GM21360 (cell line): ENCODE data around the gene KLHL30.
A peak's percentile ranks its signal among the peaks of the same experiment; 100 is the strongest.

ENCODE experiments used
- ATAC-seq: cut with Tn5 transposase; IDR thresholded peaks from one replicate; pipeline ENCODE4 v1.9.1; 2021; ENCODE audit warnings: mild to moderate bottlenecking, moderate library complexity; ENCODE audit not compliant: unreplicated experiment

Gene KLHL30, protein sequence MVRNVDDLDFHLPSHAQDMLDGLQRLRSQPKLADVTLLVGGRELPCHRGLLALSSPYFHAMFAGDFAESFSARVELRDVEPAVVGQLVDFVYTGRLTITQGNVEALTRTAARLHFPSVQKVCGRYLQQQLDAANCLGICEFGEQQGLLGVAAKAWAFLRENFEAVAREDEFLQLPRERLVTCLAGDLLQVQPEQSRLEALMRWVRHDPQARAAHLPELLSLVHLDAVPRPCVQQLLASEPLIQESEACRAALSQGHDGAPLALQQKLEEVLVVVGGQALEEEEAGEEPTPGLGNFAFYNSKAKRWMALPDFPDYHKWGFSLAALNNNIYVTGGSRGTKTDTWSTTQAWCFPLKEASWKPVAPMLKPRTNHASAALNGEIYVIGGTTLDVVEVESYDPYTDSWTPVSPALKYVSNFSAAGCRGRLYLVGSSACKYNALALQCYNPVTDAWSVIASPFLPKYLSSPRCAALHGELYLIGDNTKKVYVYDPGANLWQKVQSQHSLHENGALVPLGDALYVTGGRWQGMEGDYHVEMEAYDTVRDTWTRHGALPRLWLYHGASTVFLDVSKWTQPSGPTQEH

DNA sequence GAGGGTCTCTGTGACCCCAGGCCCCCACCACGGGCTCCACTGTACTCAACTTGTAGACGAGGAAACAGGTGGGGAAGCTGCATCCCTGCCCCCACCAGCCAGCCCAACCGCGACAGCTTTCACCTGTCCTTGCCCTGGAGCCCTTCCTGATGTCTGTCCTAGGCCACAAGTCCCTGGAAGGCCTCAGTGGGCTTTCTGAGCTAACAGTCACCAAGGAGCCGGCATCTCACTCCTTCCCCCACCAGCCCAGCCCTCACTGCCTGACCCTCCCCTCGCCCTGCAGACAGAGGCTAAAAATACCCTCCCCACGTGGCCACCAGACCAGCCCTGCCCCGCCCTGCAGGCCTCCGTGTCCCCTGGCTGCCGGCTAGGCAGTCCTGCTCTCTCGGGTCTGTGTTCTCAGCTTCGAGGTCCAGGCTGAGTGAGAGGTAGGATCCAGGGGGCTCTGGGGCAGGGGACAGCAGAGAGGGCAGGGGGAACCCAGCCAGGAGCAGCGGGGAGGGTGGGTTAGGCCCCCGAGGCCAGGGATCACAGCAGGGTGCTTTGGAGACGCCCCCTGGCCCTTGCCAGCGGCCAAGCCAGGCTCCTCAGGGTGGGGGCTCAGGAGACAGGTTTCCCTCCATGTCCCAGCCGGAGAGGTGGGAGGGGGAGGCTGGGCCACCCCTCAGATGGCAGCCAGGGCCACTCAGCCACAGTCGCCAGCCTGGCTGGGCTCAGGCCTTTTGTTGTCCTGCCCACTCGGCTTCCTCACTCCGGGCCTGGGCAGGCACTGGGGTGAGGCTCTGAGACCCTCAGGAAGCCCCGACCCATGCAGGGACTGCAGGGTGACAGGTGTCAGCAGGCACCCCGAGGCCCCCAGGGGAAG, at the start of gene KLHL30:
TSS of gene KLHL30 (plus strand) at position 338 of the 865 bp plus-strand sequence. CDS start 2,087 bp downstream, outside the sequence.
- ATAC-seq: no peak

DNA sequence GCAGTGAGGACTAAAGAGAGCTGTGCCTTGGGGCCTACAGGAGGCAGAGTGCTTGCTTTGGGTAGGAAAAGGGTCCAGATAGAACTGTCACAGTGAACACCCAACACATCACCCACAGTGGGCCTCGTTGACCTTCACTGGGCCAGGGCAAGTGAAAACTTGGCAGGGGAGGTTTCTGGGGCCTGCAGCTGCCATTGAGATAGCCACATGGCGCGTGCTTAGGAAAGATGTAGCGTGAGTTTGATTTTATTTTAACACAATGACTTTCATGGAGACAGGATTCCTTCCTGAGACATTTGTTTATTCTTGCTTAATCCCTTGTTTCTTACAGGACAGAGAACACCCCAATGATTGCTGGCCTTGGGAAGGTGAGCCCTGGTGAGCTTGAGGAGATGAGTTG, 47.6 kb upstream of the KLHL30 start:
- ATAC-seq: no peak

GRCh38 chr2:238091436-238092060, 46.9 kb upstream of the KLHL30 start:
- ATAC-seq: no peak

DNA sequence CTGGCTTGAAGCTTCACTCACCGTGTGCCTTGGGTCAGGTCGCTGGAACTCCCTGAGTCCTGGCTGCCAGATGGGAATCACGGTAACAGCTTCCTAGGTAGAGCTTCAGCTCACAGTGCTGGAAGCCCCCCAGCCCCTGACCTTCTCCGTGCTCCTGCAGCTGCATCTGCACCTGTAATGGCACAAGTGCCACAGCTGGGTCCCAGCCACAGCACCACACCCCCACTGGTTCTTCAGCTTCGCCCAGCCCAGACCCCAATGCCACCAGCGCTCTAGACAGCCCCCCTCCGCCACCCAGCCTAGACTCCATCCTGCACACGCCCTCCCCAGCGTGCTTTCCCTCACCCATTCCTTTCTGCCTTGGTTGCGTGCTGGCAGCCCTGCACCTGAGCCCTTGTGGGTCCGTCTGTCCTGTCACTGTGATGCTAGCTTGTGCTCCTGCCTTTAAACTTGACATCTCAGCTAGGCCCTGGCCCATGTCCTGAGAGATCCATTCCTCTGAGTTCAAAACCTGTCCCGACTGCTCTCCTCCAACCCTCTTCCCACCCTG, 45.9 kb upstream of the KLHL30 start:
- ATAC-seq: no peak

DNA sequence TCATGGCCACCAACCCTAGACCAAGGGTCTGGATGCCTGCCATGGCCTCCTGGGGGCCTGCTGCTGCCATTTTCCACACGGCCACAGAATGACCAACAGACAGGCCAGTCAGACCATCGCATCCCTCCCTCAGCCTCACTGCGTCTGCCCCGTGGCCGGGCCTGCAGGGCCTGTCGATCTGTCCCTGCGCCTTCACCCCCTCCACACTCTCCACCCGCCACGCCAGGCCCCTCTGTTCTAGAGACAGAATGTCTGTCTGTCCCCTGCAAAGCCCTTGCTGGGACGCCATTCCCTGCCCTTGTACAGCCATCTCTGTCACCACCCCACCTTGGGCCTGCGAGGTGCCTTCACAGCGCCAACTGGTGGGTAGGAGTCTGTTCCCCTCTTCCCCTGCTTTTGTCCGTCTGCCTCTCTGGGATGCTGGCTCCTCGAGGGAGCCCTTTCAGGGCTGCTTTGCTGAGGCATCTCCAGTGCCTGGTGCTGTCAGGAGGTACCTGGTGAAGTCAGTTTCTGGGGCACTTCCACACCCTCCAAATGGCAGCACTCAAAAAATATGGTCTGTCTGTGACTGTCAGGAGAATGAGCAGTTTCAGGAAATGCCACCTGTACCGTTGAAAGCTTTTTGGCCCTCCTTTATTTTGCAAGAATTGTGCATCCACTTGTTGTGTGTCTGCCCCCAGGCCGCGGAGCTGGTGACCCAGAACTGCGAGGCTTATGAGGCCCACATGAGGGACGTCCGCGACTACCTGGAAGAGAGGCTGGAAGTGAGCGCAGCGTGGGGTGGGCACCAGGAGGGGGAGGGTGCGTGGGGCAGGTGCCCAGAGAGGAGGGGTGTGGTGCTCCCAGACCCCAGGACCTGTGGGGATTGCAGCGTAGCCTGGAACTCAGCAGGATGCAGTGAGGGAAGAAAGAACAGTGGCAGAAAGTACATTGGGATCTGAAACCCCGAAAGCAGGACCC, 45.0 kb upstream of the KLHL30 start:
- no peak for ATAC-seq

- no peak for ATAC-seq
These were observed 43.9 kb upstream of the KLHL30 start for GRCh38 chr2:238094438-238095022.

GRCh38 chr2:238095143-238095542, 43.3 kb upstream of the KLHL30 start:
- no peak for ATAC-seq

- ATAC-seq: no peak
These were observed 42.0 kb upstream of the KLHL30 start for GRCh38 chr2:238096311-238097011.

DNA sequence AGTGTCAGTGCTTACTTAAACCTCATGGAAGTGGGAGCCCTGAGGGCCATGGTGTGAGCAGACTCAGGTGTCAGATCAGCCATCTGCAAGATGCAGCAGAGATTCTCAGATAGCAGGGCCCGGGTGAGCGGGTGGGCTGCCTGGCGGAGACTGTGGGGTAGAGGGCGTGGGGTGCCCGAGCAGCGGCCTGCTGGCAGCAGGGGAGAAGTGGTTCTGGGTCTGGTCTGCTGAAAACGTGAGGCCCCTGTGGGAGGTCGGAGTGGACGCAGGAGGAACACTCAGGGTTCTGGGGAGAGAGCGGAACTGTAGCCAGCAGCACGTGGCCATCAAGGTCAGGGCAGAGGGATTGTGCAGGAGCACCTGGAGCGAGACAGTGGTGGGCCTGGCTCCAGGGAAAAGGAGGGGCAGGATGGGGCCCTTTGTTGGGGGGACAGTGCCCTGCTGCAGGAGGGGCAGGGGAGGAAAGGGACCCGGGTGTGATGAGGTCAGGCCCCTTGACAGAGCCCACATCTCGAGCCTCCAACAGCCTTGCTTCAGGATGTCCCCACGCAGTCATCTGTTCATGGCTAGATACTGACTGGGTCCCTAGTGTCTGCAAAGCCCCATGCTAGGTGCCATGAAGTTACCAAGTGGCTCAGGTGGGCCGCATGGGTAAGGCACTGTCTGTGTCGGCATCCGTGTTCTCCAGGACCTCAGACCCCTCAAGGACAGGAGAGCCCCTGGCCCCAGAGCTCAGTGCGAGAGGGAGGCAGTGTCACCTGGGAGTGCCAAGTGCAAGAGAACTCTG, 41.1 kb upstream of the KLHL30 start:
- no peak for ATAC-seq

DNA sequence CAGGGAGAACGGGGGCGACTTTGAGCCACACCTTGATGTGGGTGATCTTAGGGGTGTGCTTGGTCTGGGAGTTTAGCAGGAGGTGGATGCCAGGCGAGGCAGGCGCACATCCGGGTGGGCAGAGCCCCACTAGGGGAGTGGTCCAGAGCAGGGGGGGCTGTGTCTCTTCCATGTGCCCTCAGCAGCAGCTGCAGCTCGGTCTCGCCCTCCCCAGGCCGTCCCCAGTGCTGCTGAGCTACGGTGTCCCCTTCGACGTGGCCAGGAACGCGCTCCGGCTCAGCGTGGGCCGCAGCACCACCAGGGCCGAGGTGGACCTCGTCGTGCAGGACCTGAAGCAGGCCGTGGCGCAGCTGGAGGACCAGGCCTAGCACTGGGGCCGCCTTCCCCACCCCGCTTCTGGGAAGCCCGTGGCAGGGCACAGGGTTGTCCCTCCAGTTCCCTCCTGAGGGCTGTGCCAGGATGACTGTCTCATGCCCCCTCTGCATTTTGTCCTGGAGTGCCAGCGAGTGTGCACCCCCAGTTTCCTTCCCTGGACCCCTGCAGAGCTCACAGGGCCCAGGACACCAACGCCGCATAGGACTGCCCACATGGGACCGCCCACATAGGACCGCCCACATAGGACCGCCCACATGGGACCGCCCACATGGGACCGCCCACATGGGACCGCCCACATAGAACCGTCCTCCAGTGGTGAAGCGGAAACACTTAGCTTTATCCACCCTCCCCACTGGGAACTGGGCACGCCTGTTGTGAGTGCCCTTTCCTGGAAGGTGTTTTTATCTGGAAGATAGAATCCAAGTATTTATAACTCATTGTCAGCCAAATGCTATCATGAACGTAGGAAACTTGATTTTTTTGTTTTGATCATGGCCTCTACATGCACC, 40.2 kb upstream of the KLHL30 start:
- ATAC-seq: peak; percentile 44

DNA sequence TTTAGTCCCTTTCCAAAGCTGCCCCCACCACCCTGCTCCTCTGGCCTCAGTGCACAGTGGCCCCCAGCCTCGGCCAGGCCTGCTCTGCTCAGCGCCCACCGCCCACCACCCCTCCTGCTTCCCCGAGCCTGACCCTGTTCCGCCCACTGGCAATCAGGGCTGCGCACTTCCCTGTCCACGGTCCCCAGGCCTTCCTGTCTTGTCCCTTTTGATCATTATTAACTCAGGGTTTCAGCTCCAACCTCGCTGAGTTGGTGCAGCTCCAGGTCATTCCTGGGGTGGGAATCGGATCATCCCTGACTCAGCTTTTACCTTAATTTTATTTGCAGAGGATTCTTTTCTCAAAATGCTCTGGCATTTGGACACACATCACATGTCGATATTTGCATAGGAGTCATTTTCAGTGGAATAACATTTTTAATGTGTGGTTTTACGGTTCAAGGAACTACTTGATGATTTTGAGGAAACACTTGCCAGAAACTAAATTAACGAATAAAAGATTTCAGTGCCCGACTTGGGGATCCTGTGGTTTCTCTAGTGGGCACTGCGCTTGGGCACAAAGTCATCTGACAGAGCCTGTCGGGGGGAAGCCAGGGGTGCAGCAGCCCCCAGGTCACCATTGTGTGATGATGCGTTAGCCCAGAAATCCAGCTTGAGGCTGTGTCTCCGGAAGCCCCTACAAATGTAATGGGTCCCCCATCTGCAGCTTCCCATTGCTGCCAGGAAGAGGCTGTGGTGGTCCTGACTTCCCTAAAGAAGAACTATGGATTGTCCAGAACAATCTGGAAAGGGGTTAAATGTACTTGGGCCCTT, 39.4 kb upstream of the KLHL30 start:
- no peak for ATAC-seq

DNA sequence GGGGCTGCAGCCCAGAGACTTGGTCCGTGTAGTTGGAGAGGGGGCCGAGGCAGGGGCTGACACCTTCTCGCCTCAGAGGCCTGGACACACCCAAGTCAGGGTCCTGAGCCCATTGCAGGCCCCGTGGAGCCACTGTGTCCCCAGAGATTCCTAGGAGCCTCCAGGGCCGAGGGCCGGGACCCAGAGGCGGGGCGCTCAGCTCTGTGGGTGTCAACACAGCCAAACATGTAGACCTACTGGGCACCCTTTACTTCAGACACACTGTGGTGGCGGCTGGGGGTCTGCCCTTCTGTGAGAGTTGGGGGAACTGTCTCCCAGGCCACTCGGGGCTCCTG, 38.8 kb upstream of the KLHL30 start:
- no peak for ATAC-seq

DNA sequence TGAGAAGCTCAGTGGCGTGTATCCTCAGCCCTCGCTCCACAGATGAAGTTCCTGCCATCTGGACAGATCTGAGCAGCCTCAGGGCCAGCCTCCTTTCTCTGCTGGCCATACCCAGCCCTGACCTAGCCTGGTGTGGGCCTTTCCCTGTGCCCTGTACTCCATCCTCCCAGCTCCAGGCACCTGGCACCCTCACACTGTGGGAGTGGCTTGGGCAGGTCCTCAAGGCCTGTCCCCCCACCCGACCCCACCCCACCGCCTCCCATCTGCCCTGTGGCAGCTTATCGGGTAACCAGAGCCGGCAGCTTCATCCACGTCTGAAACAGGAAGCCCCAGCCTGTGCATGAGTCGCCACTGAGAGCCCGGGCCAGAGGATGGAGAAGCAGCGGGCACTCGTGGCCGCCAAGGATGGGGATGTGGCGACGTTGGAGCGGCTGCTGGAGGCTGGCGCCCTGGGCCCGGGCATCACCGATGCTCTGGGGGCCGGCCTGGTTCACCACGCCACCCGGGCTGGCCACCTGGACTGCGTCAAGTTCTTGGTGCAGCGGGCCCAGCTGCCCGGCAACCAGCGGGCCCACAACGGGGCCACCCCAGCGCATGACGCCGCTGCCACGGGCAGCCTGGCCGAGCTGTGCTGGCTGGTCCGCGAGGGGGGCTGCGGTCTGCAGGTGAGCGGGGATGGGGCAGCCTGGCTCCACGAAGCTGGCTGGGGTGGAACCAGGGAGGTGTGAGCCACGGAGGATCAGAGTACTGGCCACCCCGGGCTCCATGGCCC, 38.2 kb upstream of the KLHL30 start, which contains the start of gene ESPNL:
TSS of gene ESPNL (plus strand) at position 292 of the 772 bp plus-strand sequence. CDS start at position 372, 80 bp downstream.
- no peak for ATAC-seq

DNA sequence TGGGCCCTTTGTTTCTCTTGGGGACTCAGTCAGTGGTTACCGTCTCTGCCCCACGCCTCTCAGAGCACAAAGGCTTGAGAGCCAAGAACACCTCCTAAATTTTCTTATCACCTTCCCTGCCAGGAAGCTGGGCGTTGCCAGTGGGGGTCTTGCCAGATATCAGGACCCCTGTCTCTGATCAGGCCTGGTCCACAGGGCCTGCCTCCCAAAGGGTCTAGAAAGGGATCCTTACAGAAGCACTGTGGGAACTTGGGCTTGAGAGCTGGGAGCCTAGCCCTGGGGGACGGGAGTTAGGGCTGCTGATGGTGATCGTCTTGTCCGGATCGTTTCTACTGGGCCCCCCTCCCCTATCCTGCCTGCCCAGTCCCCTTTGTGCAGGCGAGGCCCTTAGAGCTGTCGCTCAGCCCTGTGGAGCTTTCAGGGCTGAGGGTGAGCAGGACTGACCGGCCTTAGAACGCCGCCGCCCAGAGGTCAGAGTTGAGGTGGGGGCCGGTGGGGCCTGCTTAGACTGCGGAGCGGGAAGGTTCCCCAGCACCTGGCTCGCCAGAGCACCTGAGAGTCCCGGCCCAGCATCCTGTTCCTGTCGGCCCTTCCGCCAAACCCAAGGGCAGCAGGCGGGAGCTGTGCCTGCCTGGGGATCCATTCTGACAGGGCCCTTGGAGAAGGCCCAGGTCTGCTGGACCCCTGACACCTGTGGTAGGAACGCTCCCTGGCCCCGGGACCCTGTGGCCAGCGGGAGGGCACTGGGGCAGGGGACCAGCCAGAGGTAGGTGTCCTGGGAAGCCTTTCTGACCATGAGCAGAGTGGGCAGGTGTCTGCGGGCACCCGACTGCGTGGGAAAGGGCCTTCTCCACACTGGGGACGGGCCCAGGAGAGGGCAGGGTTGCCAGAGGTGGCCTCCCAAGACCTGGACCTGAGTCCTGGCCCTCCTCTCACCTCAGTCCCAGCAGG, 37.4 kb upstream of the KLHL30 start:
- ATAC-seq: no peak
